H9 (cell line): ENCODE measurements around the gene APLP2. TPM values are rescaled to one million over a fixed set of nuclear protein-coding genes. Genes with fewer than 3 reads are reported as not detected.

Source experiments
- DNase-seq: peaks from one replicate; pipeline ENCODE4 v3.0.0-alpha.2; 2017
- H2AFZ ChIP-seq: one replicate; pipeline ENCODE4 v1.6.1; 2013; ENCODE audit warnings: mild to moderate bottlenecking, low read length, control low read depth, moderate library complexity
- H2AK5ac ChIP-seq: 2 replicates; pipeline ENCODE4 v1.6.1; 2013; ENCODE audit warnings: low read length, control low read depth, mixed read lengths; ENCODE audit not compliant: insufficient read length
- H2BK120ac ChIP-seq: one replicate; pipeline ENCODE4 v1.6.1; 2013; ENCODE audit warnings: low read depth, mild to moderate bottlenecking, low read length, control low read depth, inconsistent platforms; ENCODE audit not compliant: poor library complexity, severe bottlenecking
- H2BK12ac ChIP-seq: 2 replicates; pipeline ENCODE4 v1.6.1; 2013; ENCODE audit warnings: low read length, control low read depth, mixed read lengths, low read depth; ENCODE audit not compliant: insufficient read length
- H2BK15ac ChIP-seq: 2 replicates; pipeline ENCODE4 v1.6.1; 2013; ENCODE audit warnings: low read depth, low read length, control low read depth
- H2BK20ac ChIP-seq: one replicate; pipeline ENCODE4 v1.6.1; 2013; ENCODE audit warnings: low read depth, mild to moderate bottlenecking, low read length, control low read depth, inconsistent platforms; ENCODE audit not compliant: poor library complexity, severe bottlenecking
- H2BK5ac ChIP-seq: 2 replicates; pipeline ENCODE4 v1.6.1; 2013; ENCODE audit warnings: low read length, control low read depth, mixed read lengths; ENCODE audit not compliant: insufficient read length
- H3K14ac ChIP-seq: 2 replicates; pipeline ENCODE4 v1.6.1; 2013; ENCODE audit warnings: low read length, control low read depth; ENCODE audit not compliant: insufficient read depth
- H3K18ac ChIP-seq: 2 replicates; pipeline ENCODE4 v1.6.1; 2013; ENCODE audit warnings: low read depth, mild to moderate bottlenecking, mixed read lengths, low read length, control low read depth; ENCODE audit not compliant: insufficient read length
- H3K23ac ChIP-seq: 2 replicates; pipeline ENCODE4 v1.6.1; 2013; ENCODE audit warnings: low read length, control low read depth, mixed read lengths, low read depth; ENCODE audit not compliant: insufficient read length
- H3K23me2 ChIP-seq: 2 replicates; pipeline ENCODE4 v1.6.1; 2013; ENCODE audit warnings: low read depth, mild to moderate bottlenecking, mixed read lengths, low read length, control low read depth; ENCODE audit not compliant: insufficient read length, poor library complexity, severe bottlenecking
- H3K27ac ChIP-seq: 2 replicates; pipeline ENCODE4 v1.5.1; 2013; ENCODE audit warnings: low read length, control low read depth, mixed read lengths, low read depth; ENCODE audit not compliant: insufficient read length
- H3K27me3 ChIP-seq: 2 replicates; pipeline ENCODE4 v1.6.1; 2013; ENCODE audit warnings: low read length, control low read depth, inconsistent platforms; ENCODE audit not compliant: insufficient read depth
- H3K4ac ChIP-seq: 2 replicates; pipeline ENCODE4 v1.6.1; 2013; ENCODE audit warnings: low read depth, mild to moderate bottlenecking, control low read depth, inconsistent platforms, low read length, moderate library complexity
- H3K4me1 ChIP-seq: 2 replicates; pipeline ENCODE4 v1.6.1; 2013; ENCODE audit warnings: low read length, control low read depth, inconsistent platforms; ENCODE audit not compliant: insufficient read depth
- H3K4me2 ChIP-seq: 2 replicates; pipeline ENCODE4 v1.6.1; 2013; ENCODE audit warnings: low read length, control low read depth, mixed read lengths; ENCODE audit not compliant: insufficient read length, insufficient read depth
- H3K56ac ChIP-seq: 2 replicates; pipeline ENCODE4 v1.6.1; 2013; ENCODE audit warnings: low read depth, mild to moderate bottlenecking, mixed read lengths, low read length, control low read depth; ENCODE audit not compliant: insufficient read length
- H3K79me1 ChIP-seq: 2 replicates; pipeline ENCODE4 v1.6.1; 2013; ENCODE audit warnings: low read depth, mild to moderate bottlenecking, moderate library complexity, low read length, control low read depth, inconsistent platforms; ENCODE audit not compliant: insufficient read depth, poor library complexity, severe bottlenecking
- H3K79me2 ChIP-seq: 2 replicates; pipeline ENCODE4 v1.6.1; 2013; ENCODE audit warnings: low read length, control low read depth, inconsistent platforms; ENCODE audit not compliant: insufficient read depth
- H3K9ac ChIP-seq: 2 replicates; pipeline ENCODE4 v1.6.1; 2013; ENCODE audit warnings: low read length, control low read depth, mixed read lengths; ENCODE audit not compliant: insufficient read length; ENCODE audit errors: extremely low read depth
- H3K9me3 ChIP-seq: one replicate; pipeline ENCODE4 v1.6.1; 2013; ENCODE audit warnings: low read depth, low read length, inconsistent platforms; ENCODE audit not compliant: control insufficient read depth
- H3T11ph ChIP-seq: one replicate; pipeline ENCODE4 v1.6.1; 2013; ENCODE audit warnings: mild to moderate bottlenecking, low read length, control low read depth, inconsistent platforms
- H4K20me1 ChIP-seq: one replicate; pipeline ENCODE4 v1.6.1; 2013; ENCODE audit not compliant: control insufficient read depth, insufficient read length, insufficient read depth
- H4K5ac ChIP-seq: 2 replicates; pipeline ENCODE4 v1.6.1; 2013; ENCODE audit warnings: low read depth, mild to moderate bottlenecking, mixed read lengths, low read length, control low read depth; ENCODE audit not compliant: insufficient read length
- H4K8ac ChIP-seq: replicated peaks from 2 replicates; pipeline ENCODE4 v1.6.1; 2013; ENCODE audit warnings: low read length, control low read depth, mixed read lengths, low read depth; ENCODE audit not compliant: insufficient read length
- H4K91ac ChIP-seq: 2 replicates; pipeline ENCODE4 v1.6.1; 2013; ENCODE audit warnings: low read depth, mild to moderate bottlenecking, moderate library complexity, mixed read lengths, low read length, control low read depth; ENCODE audit not compliant: insufficient read length
- H3K27ac Mint-ChIP-seq, 3 experiments: 2 replicates in 2 of 3; 3 replicates in 1 of 3; pipeline ENCODE4 v1.8.0; 2020 to 2021; ENCODE audit warnings: mixed read lengths in 3 of 3, mild to moderate bottlenecking in 1 of 3, moderate library complexity in 1 of 3
- H3K27me3 Mint-ChIP-seq: 2 replicates; pipeline ENCODE4 v1.8.0; 2021; ENCODE audit warnings: low read depth, mild to moderate bottlenecking, moderate library complexity, mixed read lengths
- H3K36me3 Mint-ChIP-seq, 3 experiments: 2 replicates in 2 of 3; 3 replicates in 1 of 3; pipeline ENCODE4 v1.8.0; 2020 to 2021; ENCODE audit warnings: low read depth in 3 of 3, mixed read lengths in 3 of 3; ENCODE audit not compliant: insufficient read depth in 1 of 3
- H3K4me1 Mint-ChIP-seq, 2 experiments: 2 replicates each; pipeline ENCODE4 v1.8.0; 2020; ENCODE audit warnings: mixed read lengths in 2 of 2
- H3K4me3 Mint-ChIP-seq, 2 experiments: 2 replicates in 1 of 2; 3 replicates in 1 of 2; pipeline ENCODE4 v1.8.0; 2020 to 2021; ENCODE audit warnings: mild to moderate bottlenecking in 2 of 2, mixed read lengths in 2 of 2, moderate library complexity in 1 of 2
- H3K9me3 Mint-ChIP-seq, 2 experiments: 2 replicates in 1 of 2; 3 replicates in 1 of 2; pipeline ENCODE4 v1.8.0; 2020; ENCODE audit warnings: mild to moderate bottlenecking in 2 of 2, mixed read lengths in 2 of 2, moderate library complexity in 1 of 2
- WGBS: extraction: QIAGEN DNeasy Blood & Tissue Kit; methylation state at CpG from one replicate; pipeline ENCODE4 v1.1.7; 2013; ENCODE audit warnings: missing lambda C conversion rate, low lambda C conversion rate, mixed read lengths; ENCODE audit not compliant: insufficient read length; ENCODE audit errors: extremely low coverage; 5-methylcytosine and 5-hydroxymethylcytosine counted together
- total RNA-seq: library from RNA; stranded (reverse); gene quantifications from 2 replicates; pipeline ENCODE4 v1.2.1, GENCODE V29; 2021
- TF ChIP-seq, protein P1 (sequence below): fragments of 200-600 bp; sonication (generic); conservative IDR thresholded peaks from 3 replicates; pipeline ENCODE4 v1.8.0; 2021; ENCODE audit warnings: antibody characterized with exemption, mild to moderate bottlenecking

The APLP2 gene
- total RNA-seq, 1 experiment from 2014 or later: 328 TPM

DNA sequence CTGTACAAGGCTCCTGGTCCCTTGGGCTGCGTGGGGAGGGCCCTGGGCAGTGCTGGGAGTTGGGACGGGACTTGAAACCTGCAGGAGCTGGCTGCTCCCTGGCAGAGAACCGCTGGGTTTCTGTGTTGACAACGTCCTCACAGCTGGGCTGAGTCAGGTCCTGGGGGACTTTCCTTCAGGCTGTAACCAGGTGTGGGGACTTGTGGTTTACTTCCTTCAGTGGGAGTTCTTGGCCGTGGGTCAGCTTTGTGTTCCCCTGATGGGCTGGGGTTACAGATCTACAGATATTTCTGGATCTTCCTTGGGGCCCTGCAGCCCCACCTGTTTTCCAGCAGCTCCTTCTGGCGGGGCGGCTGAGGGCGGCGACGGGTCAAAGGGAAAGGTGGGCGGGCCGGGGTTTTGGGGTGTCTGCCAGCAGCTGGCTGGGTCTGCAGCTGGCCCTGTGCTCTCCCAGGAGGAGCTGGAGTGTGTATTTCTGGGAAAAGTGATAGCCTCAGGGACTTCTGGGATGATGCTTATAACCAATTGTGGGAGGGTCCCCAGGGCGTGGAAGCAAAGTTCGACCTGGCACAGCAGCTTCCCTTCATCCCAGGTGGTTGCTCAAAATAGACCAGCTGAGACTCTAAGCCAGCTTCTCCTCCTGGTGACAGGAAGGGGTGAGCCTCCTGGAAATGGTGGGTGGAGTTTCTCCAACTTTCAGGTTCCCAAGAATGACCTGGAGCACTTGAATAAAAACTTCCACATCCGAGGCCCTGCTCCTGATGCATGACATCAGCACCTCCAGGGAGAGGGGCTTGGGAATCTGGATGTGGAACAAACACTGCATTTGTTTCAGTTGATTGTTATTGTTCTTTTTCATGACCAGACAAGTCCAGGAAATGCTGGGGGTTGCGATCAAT lies 109.0 kb downstream of the APLP2 start:
- Histone ChIP-seq H3K56ac (no peak overlapping the region), H3K27ac (no peak overlapping the region), H2AK5ac (no peak overlapping the region), H3K79me1 (no peaks in the 10 kb centered on the region), H3K79me2 (no peaks in the 10 kb centered on the region), H2BK15ac (no peak overlapping the region), H3K4ac (no peak overlapping the region), H3K14ac (no peak overlapping the region), H4K91ac (no peak overlapping the region), H3K23me2 (no peaks in the 10 kb centered on the region), H3K23ac (no peak overlapping the region), H3K9ac (no peak overlapping the region), H3T11ph (no peak overlapping the region), H4K5ac (no peak overlapping the region), H2BK120ac (no peak overlapping the region), H4K8ac (no peak overlapping the region), H2BK20ac (no peak overlapping the region), H2AFZ (no peak overlapping the region), H2BK5ac (no peak overlapping the region), H3K4me2 (no peak overlapping the region), H3K27me3 (no peaks in the 10 kb centered on the region), H3K4me1 (peaks cover under 1% of the 10 kb centered on the region; the same call in 1 of the 2 replicates), H2BK12ac (no peak overlapping the region), H3K9me3 (no peaks in the 10 kb centered on the region), H4K20me1 (peaks cover 3% of the 10 kb centered on the region), H3K18ac (no peak overlapping the region)
- Mint-ChIP-seq H3K27ac (no peak overlapping the region), H3K4me1 (peaks cover 9% of the 10 kb centered on the region in 2 experiments; a peak in 2 of 4 replicates), H3K4me3 (no peak overlapping the region), H3K36me3 (peaks cover 2 to 9% (median 8%) of the 10 kb centered on the region in 3 experiments; a peak in 4 of 7 replicates), H3K9me3 (peaks cover 4 to 6% of the 10 kb centered on the region in 2 experiments; a peak in 4 of 5 replicates), H3K27me3 (peaks cover 10% of the 10 kb centered on the region)
- TF ChIP-seq, protein P1, sequence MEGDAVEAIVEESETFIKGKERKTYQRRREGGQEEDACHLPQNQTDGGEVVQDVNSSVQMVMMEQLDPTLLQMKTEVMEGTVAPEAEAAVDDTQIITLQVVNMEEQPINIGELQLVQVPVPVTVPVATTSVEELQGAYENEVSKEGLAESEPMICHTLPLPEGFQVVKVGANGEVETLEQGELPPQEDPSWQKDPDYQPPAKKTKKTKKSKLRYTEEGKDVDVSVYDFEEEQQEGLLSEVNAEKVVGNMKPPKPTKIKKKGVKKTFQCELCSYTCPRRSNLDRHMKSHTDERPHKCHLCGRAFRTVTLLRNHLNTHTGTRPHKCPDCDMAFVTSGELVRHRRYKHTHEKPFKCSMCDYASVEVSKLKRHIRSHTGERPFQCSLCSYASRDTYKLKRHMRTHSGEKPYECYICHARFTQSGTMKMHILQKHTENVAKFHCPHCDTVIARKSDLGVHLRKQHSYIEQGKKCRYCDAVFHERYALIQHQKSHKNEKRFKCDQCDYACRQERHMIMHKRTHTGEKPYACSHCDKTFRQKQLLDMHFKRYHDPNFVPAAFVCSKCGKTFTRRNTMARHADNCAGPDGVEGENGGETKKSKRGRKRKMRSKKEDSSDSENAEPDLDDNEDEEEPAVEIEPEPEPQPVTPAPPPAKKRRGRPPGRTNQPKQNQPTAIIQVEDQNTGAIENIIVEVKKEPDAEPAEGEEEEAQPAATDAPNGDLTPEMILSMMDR: no peak
- WGBS: no CpG with 5 or more reads among the region's 16 CpGs
- no peak for DNase-seq
